OCI-LY3 (cell line): ENCODE data around the gene WNT11.

Source experiments
- H2AFZ ChIP-seq: fragments of 200-600, 300-600 bp; shearing (Covaris generic); 2 replicates; pipeline ENCODE4 v1.6.0; 2014; ENCODE audit warnings: antibody characterized with exemption, low read depth, low read length
- H3K27ac ChIP-seq: fragments of 200-600, 300-600 bp; sonication (generic); 2 replicates; pipeline ENCODE4 v1.5.1; 2014; ENCODE audit warnings: mild to moderate bottlenecking, low read length, moderate library complexity, mixed read lengths
- H3K27me3 ChIP-seq: fragments of 200-600, 300-600 bp; sonication (generic); 2 replicates; pipeline ENCODE4 v1.6.1; 2014; ENCODE audit warnings: low read depth, low read length, mixed read lengths
- H3K36me3 ChIP-seq: fragments of 200-600, 300-600 bp; sonication (generic); replicated peaks from 2 replicates; pipeline ENCODE3; 2014; ENCODE audit warnings: low read depth, low read length, mixed read lengths
- H3K4me1 ChIP-seq: fragments of 300-600, 200-600 bp; sonication (generic); 2 replicates; pipeline ENCODE4 v1.6.1; 2014; ENCODE audit warnings: low read length, mixed read lengths
- H3K4me2 ChIP-seq: fragments of 200-600, 300-600 bp; sonication (generic); 2 replicates; pipeline ENCODE4 v1.6.1; 2014; ENCODE audit warnings: low read length, mixed read lengths
- H3K4me3 ChIP-seq: fragments of 300-600, 200-600 bp; sonication (generic); 2 replicates; pipeline ENCODE4 v1.5.1; 2014; ENCODE audit warnings: antibody characterized with exemption, mild to moderate bottlenecking, low read length, moderate library complexity
- H3K79me2 ChIP-seq: fragments of 300-600, 200-600 bp; shearing (Covaris generic); 2 replicates; pipeline ENCODE4 v1.6.1; 2014; ENCODE audit warnings: mild to moderate bottlenecking, low read length, mixed read lengths
- H3K9ac ChIP-seq: fragments of 300-600, 200-600 bp; shearing (Covaris generic); 2 replicates; pipeline ENCODE4 v1.6.0; 2014; ENCODE audit warnings: mild to moderate bottlenecking, low read length, moderate library complexity
- H3K9me3 ChIP-seq: fragments of 200-600, 300-600 bp; shearing (Covaris generic); 2 replicates; pipeline ENCODE4 v1.6.1; 2014; ENCODE audit warnings: low read length, mixed read lengths; ENCODE audit not compliant: insufficient read depth
- H4K20me1 ChIP-seq: fragments of 200-600, 300-600 bp; sonication (generic); 2 replicates; pipeline ENCODE4 v1.6.1; 2016; ENCODE audit warnings: low read length, mixed read lengths; ENCODE audit not compliant: insufficient read depth
- EZH2phosphoT487 ChIP-seq: fragments of 200-600 bp; shearing (Covaris generic); IDR thresholded peaks from 2 replicates; pipeline ENCODE4 v1.6.1; 2018; ENCODE audit warnings: antibody characterized with exemption, mixed run types, low read depth
- TF ChIP-seq, protein P1 (sequence below): fragments of 200-600, 300-600 bp; sonication (generic); IDR thresholded peaks from 2 replicates; pipeline ENCODE4 v1.5.1; 2014; ENCODE audit warnings: antibody characterized with exemption, low read length, low read depth

Gene WNT11

GRCh38 chr11:76148941-76149613, 57.2 kb downstream of the WNT11 start:
- H3K27ac ChIP-seq = no peak overlapping the region
- no peak overlapping the region for H2AFZ ChIP-seq
- TF ChIP-seq, protein P1, sequence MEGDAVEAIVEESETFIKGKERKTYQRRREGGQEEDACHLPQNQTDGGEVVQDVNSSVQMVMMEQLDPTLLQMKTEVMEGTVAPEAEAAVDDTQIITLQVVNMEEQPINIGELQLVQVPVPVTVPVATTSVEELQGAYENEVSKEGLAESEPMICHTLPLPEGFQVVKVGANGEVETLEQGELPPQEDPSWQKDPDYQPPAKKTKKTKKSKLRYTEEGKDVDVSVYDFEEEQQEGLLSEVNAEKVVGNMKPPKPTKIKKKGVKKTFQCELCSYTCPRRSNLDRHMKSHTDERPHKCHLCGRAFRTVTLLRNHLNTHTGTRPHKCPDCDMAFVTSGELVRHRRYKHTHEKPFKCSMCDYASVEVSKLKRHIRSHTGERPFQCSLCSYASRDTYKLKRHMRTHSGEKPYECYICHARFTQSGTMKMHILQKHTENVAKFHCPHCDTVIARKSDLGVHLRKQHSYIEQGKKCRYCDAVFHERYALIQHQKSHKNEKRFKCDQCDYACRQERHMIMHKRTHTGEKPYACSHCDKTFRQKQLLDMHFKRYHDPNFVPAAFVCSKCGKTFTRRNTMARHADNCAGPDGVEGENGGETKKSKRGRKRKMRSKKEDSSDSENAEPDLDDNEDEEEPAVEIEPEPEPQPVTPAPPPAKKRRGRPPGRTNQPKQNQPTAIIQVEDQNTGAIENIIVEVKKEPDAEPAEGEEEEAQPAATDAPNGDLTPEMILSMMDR = no peak
- TF ChIP-seq EZH2phosphoT487 = no peak
- H3K4me3 ChIP-seq = no peak overlapping the region
- H3K79me2 ChIP-seq = no peaks in the 10 kb centered on the region
- no peak overlapping the region for H3K9ac ChIP-seq
- no peaks in the 10 kb centered on the region for H3K27me3 ChIP-seq
- no peaks in the 10 kb centered on the region for H3K9me3 ChIP-seq
- peaks cover 31% of the 10 kb centered on the region for H3K4me1 ChIP-seq
- no peak overlapping the region for H3K4me2 ChIP-seq
- H4K20me1 ChIP-seq = no peaks in the 10 kb centered on the region
- H3K36me3 ChIP-seq = peaks cover 5% of the 10 kb centered on the region

DNA sequence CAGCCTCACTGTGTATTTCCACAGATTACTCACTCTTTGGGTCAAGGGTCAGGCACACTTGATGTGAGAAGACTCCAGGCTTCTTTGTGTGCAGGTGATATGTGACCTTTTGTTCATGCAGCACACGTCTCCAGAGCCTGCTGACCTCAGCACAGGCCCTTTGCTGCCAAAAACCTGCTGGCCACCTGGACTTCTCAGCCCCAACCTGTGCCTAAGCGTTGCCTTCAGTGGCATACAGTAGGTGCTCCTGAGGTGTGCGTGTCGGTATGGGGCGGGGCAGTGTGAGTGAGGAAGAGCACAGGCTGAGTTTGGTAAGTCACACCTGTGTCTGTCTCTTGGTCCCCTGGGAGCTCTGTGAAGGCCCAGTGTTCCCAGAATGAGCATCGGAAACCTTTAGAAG, 58.1 kb downstream of the WNT11 start:
- H3K27me3 ChIP-seq = no peaks in the 10 kb centered on the region
- H3K9ac ChIP-seq = no peak overlapping the region
- H3K9me3 ChIP-seq = no peaks in the 10 kb centered on the region
- peaks cover 24% of the 10 kb centered on the region for H3K4me1 ChIP-seq
- no peak overlapping the region for H3K4me2 ChIP-seq
- no peaks in the 10 kb centered on the region for H3K79me2 ChIP-seq
- H3K36me3 ChIP-seq = peaks cover 7% of the 10 kb centered on the region
- no peak for TF ChIP-seq EZH2phosphoT487
- TF ChIP-seq, protein P1 = no peak
- H3K27ac ChIP-seq = no peak overlapping the region
- no peak overlapping the region for H2AFZ ChIP-seq
- H4K20me1 ChIP-seq = no peaks in the 10 kb centered on the region
- H3K4me3 ChIP-seq = no peak overlapping the region

DNA sequence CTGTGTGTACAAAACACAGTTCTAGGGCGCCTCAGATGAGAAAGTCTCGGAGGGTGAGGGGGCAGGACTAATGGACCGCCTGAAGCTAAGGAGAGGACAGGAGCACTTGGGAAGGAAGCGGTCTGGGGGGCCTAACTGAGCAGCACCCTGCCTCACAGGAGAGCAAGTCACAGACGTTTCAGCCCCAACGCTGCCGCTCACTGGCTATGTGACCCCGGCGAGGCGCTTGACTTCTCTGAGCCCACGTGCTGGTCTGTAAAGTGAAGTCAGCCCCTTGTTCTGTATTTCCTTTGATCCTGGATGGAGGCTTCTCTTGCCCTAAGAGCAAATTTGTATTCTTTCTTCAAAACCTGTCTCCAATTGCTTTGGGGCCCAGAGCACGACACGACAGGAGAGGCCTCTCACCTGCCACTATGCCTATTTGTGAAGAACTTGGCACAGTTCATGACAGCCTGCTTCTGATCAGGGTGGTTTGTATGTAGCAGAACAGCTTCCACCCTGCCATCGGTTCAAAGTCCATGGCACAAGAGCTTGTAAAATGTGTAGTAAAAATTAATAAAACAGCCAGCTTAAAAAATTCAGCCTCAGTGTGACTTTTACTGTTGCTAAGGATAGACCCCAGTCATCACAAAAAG, 59.1 kb downstream of the WNT11 start:
- H3K27me3 ChIP-seq = no peaks in the 10 kb centered on the region
- no peak overlapping the region for H3K9ac ChIP-seq
- TF ChIP-seq, protein P1 = no peak
- no peak for TF ChIP-seq EZH2phosphoT487
- no peak overlapping the region for H2AFZ ChIP-seq
- H3K27ac ChIP-seq = no peak overlapping the region
- H3K4me3 ChIP-seq = no peak overlapping the region
- no peaks in the 10 kb centered on the region for H3K9me3 ChIP-seq
- H3K36me3 ChIP-seq = peaks cover 16% of the 10 kb centered on the region
- peaks cover 14% of the 10 kb centered on the region for H3K4me1 ChIP-seq
- no peak overlapping the region for H3K4me2 ChIP-seq
- no peaks in the 10 kb centered on the region for H3K79me2 ChIP-seq
- H4K20me1 ChIP-seq = no peaks in the 10 kb centered on the region

GRCh38 chr11:76143274-76143673, 63.0 kb downstream of the WNT11 start:
- no peaks in the 10 kb centered on the region for H3K9me3 ChIP-seq
- peaks cover 30% of the 10 kb centered on the region for H3K36me3 ChIP-seq
- no peak overlapping the region for H3K4me2 ChIP-seq
- no peaks in the 10 kb centered on the region for H3K79me2 ChIP-seq
- H3K27ac ChIP-seq = no peak overlapping the region
- H3K27me3 ChIP-seq = no peaks in the 10 kb centered on the region
- no peak overlapping the region for H2AFZ ChIP-seq
- H3K4me3 ChIP-seq = no peak overlapping the region
- H3K4me1 ChIP-seq = peaks cover 7% of the 10 kb centered on the region
- no peak overlapping the region for H3K9ac ChIP-seq
- 0 out of 2 replicates have a peak, but pooled peaks cover 3% of the 10 kb centered on the region for H4K20me1 ChIP-seq
- TF ChIP-seq EZH2phosphoT487 = no peak
- TF ChIP-seq, protein P1 = no peak
